ENCODE results near the gene GABRB1. TPM values are rescaled to one million over a fixed set of nuclear protein-coding genes. Genes with fewer than 3 reads are reported as not detected.

GABRB1 gene
- total RNA-seq, 1 experiment from 2014 or later = not detected

GRCh38 chr4:47054130-47054529, 22.8 kb downstream of the GABRB1 start:
- Histone ChIP-seq H3K79me2 (ENCODE audit: insufficient read depth, low read length) (no peaks in the 10 kb centered on the region), H3K9ac (ENCODE audit: low read length) (no peak overlapping the region), H4K20me1 (ENCODE audit: insufficient read depth) (no peaks in the 10 kb centered on the region), H2AFZ (ENCODE audit: low read depth, low read length, poor library complexity, severe bottlenecking) (no peak overlapping the region), H3K27ac (ENCODE audit: low read depth, low read length) (no peak overlapping the region), H3K27me3 (ENCODE audit: insufficient read depth, low read length) (no peaks in the 10 kb centered on the region), H3K9me3 (ENCODE audit: control insufficient read depth in 1 of 2, insufficient read depth in 1 of 2, low read depth in 1 of 2, low read length in 2 of 2) (no peaks in the 10 kb centered on the region), H3K36me3 (ENCODE audit: control insufficient read depth in 1 of 2, insufficient read depth in 2 of 2, low read length in 2 of 2) (no peaks in the 10 kb centered on the region), H3K4me2 (ENCODE audit: low read length) (no peak overlapping the region), H3K9me2 (ENCODE audit: insufficient read depth) (no peaks in the 10 kb centered on the region), H3K4me3 (replicated peaks in 1 of 2; ENCODE audit: low read depth in 1 of 2, low read length in 2 of 2) (no peak overlapping the region), H3K4me1 (ENCODE audit: control insufficient read depth in 1 of 2, insufficient read depth in 2 of 2, low read length in 2 of 2) (no peaks in the 10 kb centered on the region)
- POLR2A ChIA-PET = no interaction called here
- RAD21 ChIA-PET (ENCODE audit: low non-redundant PET in 1 of 2, low total read pairs in 2 of 2, uncharacterized antibody in 2 of 2, unreplicated experiment in 2 of 2) = no interaction called here
- CTCF ChIA-PET = no interaction called here
- intact Hi-C loops (cut with micrococcal nuclease) = no loop called here
- TF ChIP-seq POLR2AphosphoS5 (IDR thresholded peaks at IDR 0.05; ENCODE audit: low read depth, low read length) (no peak), EZH2phosphoT487 (IDR thresholded peaks at IDR 0.05; ENCODE audit: borderline replicate concordance) (no peak), RAD21 (IDR thresholded peaks at IDR 0.05; ENCODE audit: low read depth) (no peak), ZFX (IDR thresholded peaks at IDR 0.05) (no peak), YY1 (IDR thresholded peaks at IDR 0.05; ENCODE audit: extremely low read depth, insufficient replicate concordance, low read depth, low read length) (no peak), SRF (IDR thresholded peaks at IDR 0.05; ENCODE audit: low read depth) (no peak), FOSL1 (IDR thresholded peaks at IDR 0.05; ENCODE audit: low read depth) (no peak), REST (IDR thresholded peaks at IDR 0.05; ENCODE audit: low read depth) (no peak), TCF7L2 (IDR thresholded peaks at IDR 0.05; ENCODE audit: borderline replicate concordance, extremely low read depth, insufficient read depth, insufficient read length) (no peak), MAX (IDR thresholded peaks at IDR 0.05) (no peak), JUND (IDR thresholded peaks at IDR 0.05) (no peak), EZH2 (IDR thresholded peaks at IDR 0.05) (no peak), ZNF274 (IDR thresholded peaks at IDR 0.05; ENCODE audit: low read depth, low read length) (no peak), SP1 (IDR thresholded peaks at IDR 0.05; ENCODE audit: low read depth) (no peak), CTCF (IDR thresholded peaks at IDR 0.05 in 2 of 3, conservative IDR thresholded peaks at IDR 0.05 in 1 of 3; ENCODE audit: borderline replicate concordance in 1 of 3, insufficient read depth in 1 of 3, low read depth in 2 of 3, low read length in 2 of 3) (no peak), ATF3 (IDR thresholded peaks at IDR 0.05) (no peak), ZBTB33 (IDR thresholded peaks at IDR 0.05; ENCODE audit: extremely low read depth, insufficient replicate concordance, low read length) (no peak), SIN3A (IDR thresholded peaks at IDR 0.05; ENCODE audit: low read depth) (no peak)
- no peak for DNase-seq (ENCODE audit: low read depth, low spot score)
- no TSS peak for BruUV-seq (replicated peaks)
- no peak for ATAC-seq

Measured in HCT116 (cell line).